A673 (cell line): Measurements from ENCODE around the gene YWHAH.

Source experiments
- EZH2 ChIP-seq: fragments of 200-600 bp; sonication (generic); IDR thresholded peaks from 2 replicates; pipeline ENCODE4 v1.6.1; 2017; ENCODE audit warnings: borderline replicate concordance, low read depth, mild to moderate bottlenecking, mixed read lengths, antibody characterized with exemption, low read length; ENCODE audit not compliant: poor library complexity, severe bottlenecking
- TF ChIP-seq, protein P1 (sequence below): fragments of 300-800, 200-600 bp; sonication (generic); conservative IDR thresholded peaks from 2 replicates; pipeline ENCODE4 v1.5.1; 2017; ENCODE audit warnings: low read depth, mild to moderate bottlenecking, antibody characterized with exemption, low read length, moderate library complexity, mixed read lengths

DNA sequence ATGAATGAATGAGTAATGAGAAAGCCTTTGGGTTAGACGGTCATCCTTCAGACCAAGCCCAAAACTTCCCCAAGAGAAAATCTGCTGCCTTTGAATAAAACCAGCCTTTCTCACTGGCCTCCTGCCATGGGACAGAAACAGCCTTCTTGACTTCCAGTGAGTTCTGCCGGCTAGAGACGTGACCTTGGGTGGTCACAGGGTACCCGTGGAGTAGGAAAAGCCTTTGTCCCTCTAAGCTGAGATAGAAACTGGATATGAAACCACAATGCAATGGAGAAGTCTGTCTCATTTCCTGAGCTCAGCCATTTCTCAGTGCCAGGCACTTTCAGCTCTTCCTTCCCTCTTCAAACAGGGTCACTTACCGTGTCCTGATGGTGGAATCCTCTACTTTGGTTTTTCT lies 21.2 kb upstream of the YWHAH start:
- TF ChIP-seq, protein P1, sequence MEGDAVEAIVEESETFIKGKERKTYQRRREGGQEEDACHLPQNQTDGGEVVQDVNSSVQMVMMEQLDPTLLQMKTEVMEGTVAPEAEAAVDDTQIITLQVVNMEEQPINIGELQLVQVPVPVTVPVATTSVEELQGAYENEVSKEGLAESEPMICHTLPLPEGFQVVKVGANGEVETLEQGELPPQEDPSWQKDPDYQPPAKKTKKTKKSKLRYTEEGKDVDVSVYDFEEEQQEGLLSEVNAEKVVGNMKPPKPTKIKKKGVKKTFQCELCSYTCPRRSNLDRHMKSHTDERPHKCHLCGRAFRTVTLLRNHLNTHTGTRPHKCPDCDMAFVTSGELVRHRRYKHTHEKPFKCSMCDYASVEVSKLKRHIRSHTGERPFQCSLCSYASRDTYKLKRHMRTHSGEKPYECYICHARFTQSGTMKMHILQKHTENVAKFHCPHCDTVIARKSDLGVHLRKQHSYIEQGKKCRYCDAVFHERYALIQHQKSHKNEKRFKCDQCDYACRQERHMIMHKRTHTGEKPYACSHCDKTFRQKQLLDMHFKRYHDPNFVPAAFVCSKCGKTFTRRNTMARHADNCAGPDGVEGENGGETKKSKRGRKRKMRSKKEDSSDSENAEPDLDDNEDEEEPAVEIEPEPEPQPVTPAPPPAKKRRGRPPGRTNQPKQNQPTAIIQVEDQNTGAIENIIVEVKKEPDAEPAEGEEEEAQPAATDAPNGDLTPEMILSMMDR = no peak
- TF ChIP-seq EZH2 = no peak
